C4-2B (cell line): ENCODE data around the gene PDLIM5.

Experiments used
- ZFX ChIP-seq: fragments of 450-650 bp; IDR thresholded peaks from 2 replicates; pipeline ENCODE4 v1.6.1; 2017
- TF ChIP-seq, protein P1 (sequence below): fragments of 450-650 bp; conservative IDR thresholded peaks from 2 replicates; pipeline ENCODE4 v1.5.1; 2017; ENCODE audit warnings: mild to moderate bottlenecking

DNA sequence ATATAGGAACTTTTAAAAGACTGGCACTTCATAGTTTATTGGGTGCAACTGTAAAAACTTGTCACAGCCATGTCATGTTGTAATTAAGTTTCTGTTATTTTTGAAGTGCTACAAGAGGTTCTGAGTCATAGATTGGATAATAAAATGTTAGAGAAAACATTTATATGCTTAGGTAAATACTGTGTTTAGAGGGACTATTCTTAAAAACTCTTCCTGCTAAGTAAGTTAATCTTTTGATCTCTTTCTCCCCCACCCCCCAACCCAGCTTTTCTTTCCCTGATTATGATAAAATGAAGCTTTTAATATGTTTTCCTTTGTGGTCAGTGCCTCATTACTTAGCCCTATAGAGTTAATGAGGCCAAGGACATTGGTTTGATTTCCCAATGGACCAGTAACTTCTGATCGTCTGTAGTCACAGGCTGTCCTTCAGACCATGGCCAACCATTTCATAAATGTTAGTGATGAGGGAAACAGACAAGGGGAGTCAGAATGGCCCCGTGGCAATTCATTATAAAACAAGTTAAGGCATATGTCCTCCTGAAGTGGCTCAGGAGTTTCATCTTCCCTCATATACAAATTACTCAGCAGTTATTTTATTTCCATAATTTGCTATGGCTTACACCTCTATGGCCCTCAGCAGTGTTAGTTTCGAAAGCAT is 3.9 kb upstream of the PDLIM5 start:
- TF ChIP-seq, protein P1, sequence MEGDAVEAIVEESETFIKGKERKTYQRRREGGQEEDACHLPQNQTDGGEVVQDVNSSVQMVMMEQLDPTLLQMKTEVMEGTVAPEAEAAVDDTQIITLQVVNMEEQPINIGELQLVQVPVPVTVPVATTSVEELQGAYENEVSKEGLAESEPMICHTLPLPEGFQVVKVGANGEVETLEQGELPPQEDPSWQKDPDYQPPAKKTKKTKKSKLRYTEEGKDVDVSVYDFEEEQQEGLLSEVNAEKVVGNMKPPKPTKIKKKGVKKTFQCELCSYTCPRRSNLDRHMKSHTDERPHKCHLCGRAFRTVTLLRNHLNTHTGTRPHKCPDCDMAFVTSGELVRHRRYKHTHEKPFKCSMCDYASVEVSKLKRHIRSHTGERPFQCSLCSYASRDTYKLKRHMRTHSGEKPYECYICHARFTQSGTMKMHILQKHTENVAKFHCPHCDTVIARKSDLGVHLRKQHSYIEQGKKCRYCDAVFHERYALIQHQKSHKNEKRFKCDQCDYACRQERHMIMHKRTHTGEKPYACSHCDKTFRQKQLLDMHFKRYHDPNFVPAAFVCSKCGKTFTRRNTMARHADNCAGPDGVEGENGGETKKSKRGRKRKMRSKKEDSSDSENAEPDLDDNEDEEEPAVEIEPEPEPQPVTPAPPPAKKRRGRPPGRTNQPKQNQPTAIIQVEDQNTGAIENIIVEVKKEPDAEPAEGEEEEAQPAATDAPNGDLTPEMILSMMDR, result no peak
- no peak for TF ChIP-seq ZFX
